Effector CD8-positive, alpha-beta T cell (primary cell): Measurements from ENCODE around the gene GIPC3.
"Not testable (repeated sequence)": the region's sequence is repeated elsewhere in the genome, so short reads cannot be mapped to it uniquely, and the experiment has no call there.

ENCODE experiments used
- DNase-seq: peaks from one replicate; lab custom pipeline; 2025; lab: John Stamatoyannopoulos, UW

The GIPC3 gene

DNA sequence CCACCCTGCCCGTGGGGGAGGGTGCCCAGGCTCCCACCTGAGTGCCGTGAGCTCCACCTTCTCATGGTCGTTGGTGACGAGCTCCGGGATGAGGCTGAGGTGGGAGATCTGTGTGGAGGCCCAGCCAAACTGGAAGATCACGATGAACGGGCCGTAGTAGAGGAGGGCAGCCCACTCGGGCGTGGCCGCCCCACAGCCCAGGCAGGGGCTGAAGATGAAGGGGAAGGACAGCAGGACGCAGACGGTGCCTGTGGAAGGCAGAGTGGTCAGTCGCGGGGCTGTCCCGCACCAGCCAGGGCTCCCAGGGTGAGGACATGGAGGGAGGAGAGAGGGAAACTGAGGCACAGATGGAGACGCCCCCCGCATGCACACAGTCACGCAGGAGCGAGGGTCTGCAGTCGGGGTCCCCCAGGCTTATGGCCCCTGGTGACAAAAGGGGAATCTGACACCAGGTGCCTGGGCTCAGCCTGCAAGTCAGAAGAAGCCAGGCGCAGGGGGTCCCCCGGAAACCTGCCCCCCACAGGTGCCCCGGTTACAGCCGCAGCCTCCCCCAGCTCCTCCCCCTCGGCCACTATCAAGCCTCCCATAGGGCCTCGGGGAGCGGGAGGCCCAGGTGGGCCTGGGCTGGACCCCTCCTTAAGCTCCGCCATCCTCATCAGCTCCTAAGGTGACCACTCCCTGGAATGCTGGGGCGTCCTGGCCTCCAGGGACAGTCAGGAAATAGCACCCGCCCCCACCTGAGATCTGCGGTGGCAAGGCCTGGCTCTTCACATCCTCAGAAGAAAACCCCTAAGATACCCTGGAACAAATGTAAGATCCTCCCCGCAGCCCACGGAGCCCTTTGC is 34.1 kb upstream of the GIPC3 start:
- DNase-seq, result no peak

DNA sequence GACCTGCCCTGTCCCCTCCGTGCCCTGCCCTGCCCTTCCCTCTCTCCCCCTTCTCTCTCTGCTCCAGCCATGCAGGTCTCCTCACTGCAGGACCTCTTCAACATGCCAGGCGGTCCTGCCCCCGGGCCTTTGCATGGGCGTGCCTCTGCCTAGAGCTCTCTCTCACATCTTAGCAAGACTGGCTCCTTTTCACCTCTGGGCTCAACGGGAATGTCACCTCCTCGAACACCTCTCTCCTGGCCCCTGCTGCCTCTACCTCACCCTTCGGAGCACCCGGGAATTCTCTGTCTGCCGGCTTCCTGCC is 33.5 kb upstream of the GIPC3 start:
- no peak for DNase-seq

DNA sequence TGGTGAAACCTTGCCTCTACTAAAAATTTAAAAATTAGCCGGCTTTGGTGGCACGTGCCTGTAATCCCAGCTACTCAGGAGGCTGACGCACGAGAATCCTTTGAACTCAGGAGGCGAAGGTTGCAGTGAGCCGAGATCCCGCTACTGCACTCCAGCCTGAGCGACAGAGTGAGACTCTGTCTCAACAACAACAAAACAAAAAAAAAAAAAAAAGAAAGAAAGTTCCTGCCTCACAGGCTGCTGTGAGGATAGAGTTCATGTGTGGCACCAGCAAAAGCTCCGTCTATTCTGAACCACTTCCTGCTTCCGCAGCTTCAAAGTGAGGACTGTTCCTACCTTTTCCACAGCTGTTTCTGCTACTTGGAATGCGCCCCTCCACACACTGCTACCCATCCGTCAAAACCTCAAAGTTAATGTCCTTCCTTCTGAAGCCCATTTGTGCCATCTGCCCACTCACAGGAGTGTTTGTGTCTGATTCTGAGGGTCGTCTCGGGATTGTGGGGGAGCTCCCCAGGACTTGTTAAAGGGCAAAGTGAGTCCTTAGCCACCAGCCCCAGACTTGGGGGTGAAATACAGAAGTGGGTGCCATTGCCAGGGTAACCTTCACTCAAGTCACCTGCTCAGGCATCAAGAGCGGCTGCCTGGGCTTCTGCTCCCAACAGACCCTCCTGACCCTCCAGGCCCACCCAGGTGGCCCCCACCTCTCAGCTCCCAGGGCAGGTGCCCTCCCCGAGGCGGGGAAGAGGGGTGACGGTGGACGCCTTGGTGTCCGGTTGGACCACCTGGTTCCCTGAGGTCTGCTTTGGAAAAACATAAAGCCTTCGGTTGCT is 30.8 kb upstream of the GIPC3 start:
- DNase-seq, result peak; percentile 20

DNA sequence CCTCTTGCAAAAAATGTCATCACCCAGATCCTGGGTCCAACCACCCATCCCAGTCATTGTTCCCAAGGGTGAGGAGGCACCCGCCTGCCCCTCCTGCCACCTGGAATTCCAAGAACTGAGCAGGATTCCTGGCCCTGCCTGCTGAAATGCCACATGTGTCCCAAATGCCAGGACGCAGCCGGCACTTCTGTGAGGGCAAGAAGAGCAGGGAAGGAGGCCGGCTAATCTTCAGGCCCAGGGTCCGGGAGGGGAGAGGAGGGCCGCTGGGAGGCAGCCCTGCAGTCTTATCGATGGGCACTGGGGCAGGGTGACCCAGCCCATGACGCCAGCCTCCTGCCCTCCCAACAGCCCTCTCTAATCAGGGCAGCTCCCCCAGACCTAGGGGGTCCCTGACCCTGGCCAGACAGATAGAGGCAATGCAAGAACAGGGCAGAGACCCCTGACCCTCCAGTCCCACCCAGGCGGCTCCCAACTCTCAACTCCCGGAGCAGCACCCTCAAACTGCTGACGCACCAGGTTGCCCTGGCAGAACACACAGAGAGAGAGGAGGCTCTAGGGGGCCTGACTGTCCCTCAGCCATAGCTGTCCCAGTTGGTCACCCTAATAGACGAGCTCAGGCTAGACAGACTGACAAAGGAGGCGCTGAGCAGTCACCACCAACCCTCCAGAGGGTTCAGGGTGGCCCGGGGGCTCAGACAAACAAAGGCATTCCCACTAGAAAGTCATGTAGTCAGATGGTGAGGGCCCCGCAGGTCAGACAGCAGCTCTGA is 29.4 kb upstream of the GIPC3 start:
- DNase-seq, result no peak

DNA sequence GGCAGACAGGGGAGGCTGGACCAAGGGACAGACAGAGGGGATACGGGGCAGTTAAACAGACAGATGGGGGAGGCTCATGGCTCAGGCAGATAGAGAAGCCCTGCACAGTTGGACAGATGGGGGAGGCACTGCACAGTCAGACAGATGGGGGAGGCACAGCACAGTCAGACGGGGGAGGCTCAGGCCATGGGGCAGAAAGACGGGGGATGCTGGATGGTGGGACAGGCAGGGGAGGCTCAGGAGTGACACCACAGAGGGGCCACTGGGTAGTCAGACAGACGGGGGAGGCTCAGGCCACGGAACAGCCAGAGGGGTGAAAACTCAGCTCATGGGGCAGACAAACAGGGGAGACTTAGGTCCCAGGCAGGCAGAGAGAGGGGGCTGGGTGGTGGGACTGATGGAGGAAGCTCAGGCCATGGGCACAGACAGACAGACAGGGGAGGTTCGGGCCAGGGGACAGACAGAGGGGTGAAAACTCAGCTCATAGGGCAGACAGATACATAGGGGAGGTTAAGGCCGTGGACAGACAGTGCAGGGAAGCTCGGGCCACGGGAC is 28.8 kb upstream of the GIPC3 start:
- DNase-seq, result no peak

DNA sequence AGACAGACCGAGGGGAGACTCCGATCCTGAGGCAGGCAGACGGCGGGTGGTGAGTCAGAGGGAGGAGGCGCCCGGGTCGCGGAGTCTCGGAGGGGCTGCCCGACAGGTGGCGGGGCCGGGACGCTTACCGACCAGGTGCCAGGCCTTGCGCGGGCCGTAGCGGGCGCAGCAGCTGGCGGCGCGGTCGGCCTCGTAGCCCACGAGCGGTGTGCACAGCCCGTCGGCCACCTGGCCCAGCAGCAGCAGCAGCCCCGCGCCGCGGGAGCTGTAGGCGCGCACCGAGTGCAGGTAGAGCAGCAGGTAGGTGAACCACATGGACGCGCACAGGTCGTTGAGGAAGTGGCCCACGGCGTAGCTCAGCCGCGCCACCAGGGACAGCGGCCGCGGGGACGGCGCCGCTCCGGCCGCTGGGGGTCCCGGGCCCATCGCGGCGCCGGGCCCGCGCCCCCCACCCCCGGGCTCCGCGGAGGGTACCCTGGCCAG is 28.3 kb upstream of the GIPC3 start:
- peak; percentile 45 for DNase-seq

DNA sequence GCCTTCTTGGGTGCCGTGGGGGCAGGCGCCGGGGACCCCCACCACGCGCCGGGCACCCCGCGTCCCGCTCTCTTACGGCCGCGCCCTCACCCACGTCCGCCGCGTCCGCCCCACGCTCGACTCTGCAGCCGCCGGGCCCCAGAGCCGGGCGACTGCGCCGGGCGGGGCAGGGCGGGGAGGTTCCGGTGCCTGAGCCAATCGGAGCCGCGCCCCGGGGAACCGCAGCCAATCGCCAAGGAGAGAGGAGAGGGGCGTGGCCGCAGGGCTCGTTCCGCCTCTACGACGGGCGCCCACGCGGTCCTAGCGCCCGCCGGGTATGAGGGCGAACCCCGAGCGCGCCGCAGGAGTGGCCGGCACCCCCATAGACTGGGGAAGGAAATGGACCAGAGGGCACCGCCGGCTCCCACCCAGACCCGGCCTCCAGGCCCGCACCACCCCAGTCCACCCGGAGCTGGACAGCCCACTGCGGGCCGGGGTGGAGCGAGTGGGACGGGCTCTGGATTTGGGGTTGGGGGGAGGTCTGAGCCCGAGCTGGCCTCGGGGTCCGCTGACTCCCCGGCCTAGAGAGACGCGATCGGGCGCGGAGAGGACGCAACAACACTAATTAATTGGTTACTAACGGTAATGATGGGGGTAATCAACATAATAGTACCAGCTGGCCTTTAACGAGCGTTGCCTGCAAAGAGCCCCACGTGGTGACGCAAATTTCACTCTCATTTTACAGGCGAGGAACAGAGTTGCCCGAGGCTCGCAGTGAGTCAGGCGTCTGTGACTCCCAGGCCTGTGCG is 27.6 kb upstream of the GIPC3 start, which contains the start of gene MFSD12:
TSS of gene MFSD12 (minus strand) at position 126 of the 788 bp plus-strand sequence. CDS start 183 bp downstream, outside the sequence.
- DNase-seq, result peak; percentile 87

DNA sequence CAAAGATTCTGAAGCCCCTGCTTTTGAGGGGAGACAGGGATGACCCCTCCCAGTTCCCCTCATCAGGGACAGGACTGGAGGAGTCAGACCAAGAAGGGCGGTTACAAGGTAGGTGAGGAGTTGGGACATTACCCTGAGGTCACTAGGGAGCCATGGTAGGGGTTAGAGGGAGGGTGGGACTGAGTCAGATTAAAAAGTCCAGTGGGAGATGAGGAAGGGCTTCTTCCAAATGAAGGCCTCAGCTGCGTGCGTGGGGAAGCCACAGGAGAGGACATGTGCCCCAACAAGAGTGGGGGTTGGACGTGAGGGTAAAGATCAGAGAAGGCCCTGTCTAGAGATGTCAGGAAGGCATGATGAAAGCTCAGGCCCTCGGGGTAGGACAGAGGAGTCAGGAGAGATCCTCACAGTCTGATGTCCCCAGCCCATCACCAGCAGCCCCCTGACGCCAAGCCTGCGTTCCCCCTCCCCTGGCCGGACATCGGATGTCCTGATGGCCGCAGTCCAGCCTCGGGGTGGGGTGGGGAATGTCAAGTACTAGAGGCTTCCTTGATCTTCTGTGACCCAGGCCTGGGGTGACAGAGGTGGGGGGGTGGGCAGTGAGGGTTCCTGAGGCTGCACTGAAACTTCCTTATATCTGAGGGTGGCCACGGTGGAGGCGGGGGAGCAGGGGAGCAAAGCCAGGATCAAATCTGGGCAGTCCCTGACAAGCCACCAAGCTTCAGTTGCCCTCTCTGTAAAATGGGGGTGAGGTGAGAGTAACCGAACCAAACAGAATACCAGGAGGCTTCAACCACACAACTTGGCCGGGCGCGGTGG is 21.4 kb upstream of the GIPC3 start:
- no peak for DNase-seq

DNA sequence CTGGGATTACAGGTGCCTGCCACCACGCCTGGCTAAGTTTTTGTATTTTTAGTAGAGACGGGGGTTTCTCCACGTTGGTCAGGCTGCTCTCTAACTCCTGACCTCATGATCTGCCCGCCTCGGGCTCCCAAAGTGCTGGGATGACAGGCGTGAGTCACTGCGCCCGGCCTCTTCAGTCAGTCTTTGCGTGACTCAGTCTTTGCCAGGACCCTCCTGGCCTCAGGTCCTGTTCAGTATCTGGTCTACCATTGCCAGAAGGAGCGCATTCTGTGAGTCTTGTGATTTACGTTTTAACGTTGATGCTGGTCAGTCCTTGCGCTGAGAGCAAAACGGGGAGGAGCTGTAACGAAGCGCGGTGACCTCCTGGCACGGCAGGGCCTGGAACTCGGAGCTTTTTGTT is 20.1 kb upstream of the GIPC3 start:
- no peak for DNase-seq

DNA sequence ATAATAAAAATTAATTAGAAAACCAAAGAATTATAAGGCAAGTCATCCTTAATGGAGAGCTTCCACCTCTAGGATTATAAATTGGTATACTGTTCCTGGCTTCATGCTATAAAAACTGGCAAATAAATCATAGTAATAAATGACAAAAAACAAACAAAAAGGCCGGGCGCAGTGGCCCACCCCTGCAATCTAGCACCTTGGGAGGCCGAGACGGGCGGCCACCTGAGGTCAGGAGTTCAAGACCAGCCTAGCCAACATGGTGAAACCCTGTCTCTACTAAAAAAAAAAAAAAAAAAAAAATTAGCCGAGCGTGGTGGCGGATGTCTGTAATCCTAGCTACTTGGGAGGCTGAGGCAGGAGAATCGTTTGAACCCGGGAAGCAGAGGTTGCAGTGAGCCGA is 15.2 kb upstream of the GIPC3 start:
- DNase-seq, result not testable (repeated sequence)

DNA sequence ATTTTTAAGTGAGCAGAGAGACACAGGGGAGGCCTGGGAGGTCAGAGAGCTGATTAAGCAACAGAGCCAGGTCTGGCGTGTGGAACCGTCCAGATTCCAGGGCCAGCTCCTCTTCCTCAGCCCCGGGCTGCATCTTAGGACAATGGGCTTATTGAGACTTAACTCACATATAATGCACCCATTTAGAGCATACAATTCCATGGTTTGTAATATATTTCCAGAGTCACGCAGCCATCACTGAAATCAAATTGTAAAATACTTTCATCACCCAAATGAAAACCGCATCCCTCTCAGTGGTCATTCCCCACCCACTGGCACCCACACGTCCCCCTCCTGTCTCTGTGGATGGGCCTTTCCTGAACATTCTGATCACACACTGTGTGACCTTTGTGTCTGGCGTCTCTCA is 14.7 kb upstream of the GIPC3 start:
- DNase-seq, result no peak

DNA sequence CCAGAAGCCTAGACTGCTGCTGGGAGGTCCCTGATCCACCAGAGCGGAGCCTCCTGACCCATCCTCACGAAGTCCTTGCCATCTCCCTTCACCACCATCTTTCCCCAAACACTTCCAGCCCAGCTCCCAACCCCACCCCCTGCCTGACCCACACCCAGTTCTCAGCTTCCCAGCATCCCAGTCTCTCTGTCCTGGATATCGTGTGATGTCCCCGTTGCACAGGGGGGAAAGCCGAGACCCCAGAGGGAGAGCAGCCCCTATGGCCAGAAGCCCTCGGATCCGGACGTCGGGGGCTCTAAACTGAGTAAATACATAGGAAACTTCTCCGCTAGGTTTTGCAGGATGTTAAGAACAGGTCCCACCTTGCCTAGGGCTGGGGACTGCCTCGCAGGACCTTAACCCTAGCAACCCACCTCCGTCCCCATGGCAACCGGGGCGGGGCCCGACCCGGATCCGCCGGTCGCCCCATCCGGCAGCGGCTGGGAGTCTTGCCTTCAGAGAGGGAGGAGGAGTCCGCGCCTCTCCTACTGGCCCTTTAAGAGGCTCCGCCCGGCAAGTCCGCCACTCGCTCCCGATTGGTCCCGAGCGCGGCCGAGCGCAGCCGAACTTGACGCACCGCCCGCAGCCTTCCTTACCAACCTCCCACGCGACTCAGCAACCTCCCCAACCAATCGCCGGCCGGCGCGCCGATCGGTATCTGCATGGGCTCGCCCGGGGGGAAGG is 13.0 kb upstream of the GIPC3 start:
- DNase-seq, result peak; percentile 99

DNA sequence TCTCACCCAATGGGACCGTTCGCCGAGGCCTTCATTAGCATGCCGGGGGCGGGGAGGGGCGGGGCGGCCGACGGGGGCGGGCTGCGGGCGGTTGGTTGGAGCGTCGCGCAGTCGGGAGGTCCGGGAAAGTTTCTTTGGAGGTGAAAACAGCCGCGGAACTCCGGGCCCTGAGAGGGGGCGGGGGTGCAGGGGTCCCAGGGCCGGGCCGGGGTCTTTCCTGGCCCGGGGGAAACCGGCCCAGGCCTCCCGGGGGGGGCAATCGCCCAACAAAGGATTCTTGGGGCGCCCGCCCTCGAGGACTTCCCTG is 12.5 kb upstream of the GIPC3 start, which contains the start of gene HMG20B:
TSS of gene HMG20B (plus strand) at position 90 of the 307 bp plus-strand sequence. CDS start 366 bp downstream, outside the sequence.
- DNase-seq, result no peak

DNA sequence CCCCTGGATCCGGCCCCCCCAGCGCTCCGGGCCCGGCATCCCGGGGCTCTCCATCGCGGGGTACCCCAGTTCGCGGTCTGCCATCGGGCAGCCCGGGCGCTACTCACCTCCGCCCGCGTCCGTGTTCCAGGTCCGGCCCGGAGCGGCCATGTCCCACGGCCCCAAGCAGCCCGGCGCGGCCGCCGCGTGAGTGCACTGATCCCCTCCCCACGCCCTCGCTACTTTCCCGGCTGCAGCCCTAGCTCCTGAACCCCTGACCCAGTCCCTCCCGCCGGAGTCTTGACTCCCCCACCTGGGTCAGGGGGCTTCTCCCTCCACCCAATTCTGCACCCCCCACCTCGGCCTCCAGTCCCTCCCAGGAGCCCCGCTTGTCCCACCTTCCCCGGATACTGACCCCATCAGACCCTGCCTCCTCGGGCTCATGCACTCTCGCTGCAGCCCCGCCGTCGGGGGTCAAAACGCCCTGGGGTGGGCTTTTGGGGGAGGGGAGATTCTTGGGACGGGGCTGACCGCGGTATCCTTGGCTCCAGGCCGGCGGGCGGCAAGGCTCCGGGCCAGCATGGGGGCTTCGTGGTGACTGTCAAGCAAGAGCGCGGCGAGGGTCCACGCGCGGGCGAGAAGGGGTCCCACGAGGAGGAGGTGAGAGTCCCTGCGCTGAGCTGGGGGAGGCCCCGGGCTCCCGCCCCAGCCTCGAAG is 12.0 kb upstream of the GIPC3 start:
- no peak for DNase-seq

DNA sequence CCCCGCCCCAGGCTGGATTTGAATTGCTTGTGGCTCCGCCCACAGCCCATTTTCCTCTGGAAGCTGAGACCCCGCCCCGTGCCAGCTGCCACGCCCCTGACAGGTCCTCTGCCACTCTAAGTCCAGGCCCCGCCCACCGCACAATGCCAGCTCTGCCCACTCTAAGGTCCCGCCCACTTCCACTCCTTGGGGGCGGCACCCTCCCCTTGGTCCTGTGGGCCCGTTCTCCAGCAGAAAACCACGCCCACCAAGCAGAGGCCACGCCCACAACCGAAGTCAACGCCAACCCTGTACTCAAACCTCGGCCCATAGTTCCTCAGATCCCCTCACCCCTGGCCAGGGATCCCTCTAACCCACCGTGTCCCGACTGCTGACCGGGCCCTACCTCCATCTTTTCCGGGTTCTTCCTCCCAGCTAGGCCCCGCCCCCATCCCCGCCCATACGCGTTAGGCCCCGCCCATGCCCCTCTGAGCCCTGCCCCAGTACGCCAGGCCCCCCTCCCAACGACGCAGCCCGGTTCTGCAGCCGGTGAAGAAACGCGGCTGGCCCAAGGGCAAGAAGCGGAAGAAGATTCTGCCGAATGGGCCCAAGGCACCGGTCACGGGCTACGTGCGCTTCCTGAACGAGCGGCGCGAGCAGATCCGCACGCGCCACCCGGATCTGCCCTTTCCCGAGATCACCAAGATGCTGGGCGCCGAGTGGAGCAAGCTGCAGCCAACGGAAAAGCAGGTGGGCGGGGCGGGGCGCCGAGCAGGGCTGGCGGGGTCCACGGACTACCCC is 11.2 kb upstream of the GIPC3 start:
- peak; percentile 71 for DNase-seq

DNA sequence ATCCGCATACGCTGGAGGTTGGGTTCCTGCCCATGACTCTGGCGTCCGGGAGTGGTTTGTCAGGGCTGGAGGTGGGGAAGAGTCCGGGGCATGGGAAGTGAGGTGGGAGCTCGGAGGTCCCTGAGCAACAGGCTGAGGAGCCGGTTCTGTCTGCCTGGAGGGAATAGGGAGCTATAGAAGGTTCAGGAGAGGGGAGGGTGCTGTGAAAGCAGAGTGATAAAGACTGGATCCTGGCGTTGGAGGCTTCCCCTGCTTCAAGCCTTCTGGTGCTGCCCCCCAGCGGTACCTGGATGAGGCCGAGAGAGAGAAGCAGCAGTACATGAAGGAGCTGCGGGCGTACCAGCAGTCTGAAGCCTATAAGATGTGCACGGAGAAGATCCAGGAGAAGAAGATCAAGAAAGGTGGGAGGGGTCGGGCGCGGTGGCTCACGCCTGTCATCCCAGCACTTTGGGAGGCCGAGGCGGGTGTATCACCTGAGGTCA is 10.0 kb upstream of the GIPC3 start:
- no peak for DNase-seq

DNA sequence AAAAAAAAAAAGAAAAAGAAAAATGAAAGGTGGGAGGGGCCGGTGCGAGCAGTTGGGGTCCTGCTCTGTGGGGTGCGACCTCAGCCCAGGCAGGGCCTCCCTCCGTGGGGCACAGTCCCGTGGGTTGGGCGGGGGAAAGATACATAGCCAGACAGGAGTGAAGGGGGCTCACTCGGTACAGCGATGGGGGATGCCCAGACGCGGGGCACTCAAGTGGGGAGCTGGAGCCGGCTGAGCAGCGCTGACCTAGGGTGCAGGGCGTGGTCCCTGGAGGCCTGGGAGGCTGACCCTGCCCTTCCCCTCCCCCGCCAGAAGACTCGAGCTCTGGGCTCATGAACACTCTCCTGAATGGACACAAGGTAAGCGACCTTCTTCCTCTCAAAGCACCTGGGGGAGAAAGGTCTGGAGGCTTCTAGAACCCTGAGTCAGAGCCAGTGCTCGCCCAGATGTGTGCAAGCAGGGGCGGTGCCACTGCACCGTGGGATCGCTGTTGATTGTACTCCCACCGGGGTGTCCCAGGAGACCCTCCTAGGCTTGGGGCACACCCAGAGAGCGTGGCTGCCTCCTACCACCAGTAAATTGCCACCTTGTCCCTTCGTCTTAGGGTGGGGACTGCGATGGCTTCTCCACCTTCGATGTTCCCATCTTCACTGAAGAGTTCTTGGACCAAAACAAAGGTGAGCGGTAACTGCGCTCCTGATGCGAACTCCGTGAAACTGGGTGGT is 9.2 kb upstream of the GIPC3 start:
- DNase-seq, result no peak
